ENCODE data around the gene ERCC1.

Gene ERCC1

GRCh38 chr19:45457776-45458175, 34.1 kb upstream of the ERCC1 start:
- no peak overlapping the region for H3K27ac ChIP-seq (ENCODE audit: insufficient read depth in 1 of 2, low read depth in 1 of 2, low read length in 2 of 2, poor library complexity in 1 of 2, severe bottlenecking in 2 of 2)
- H3K4me1 ChIP-seq (ENCODE audit: control extremely low read depth in 1 of 4, control insufficient read depth in 4 of 4, insufficient read depth in 4 of 4, low read length in 3 of 4): peaks cover 0 to 27% (median 22%) of the 10 kb centered on the region in 4 experiments
- DNase-seq: no peak
- no peak overlapping the region for H3K4me3 ChIP-seq (ENCODE audit: control insufficient read depth in 1 of 7, extremely low read depth in 1 of 7, insufficient read depth in 4 of 7, low read depth in 2 of 7, low read length in 6 of 7)
- peaks cover 0 to 2% (median 0%) of the 10 kb centered on the region in 5 experiments for H3K27me3 ChIP-seq (replicated peaks in 2 of 5; ENCODE audit: control insufficient read depth in 4 of 5, insufficient read depth in 5 of 5, low read length in 4 of 5)
- ChIA-PET CTCF (interaction anchor here (1.2 to 1.5 kb wide), 2 partner anchors 10 to 12 kb away, joined by 3 to 14 read pairs; partner anchors contain the start of gene FOSB), POLR2A (interaction anchor here (1.4 to 2.4 kb wide), 2 partner anchors 10 to 17 kb away, joined by 9 to 12 read pairs; partner anchors contain the start of gene FOSB)
- no peaks in the 10 kb centered on the region for H3K36me3 ChIP-seq (ENCODE audit: control insufficient read depth in 4 of 4, insufficient read depth in 4 of 4, low read length in 3 of 4)
- H3K9me3 ChIP-seq (ENCODE audit: control extremely low read depth in 1 of 5, control insufficient read depth in 4 of 5, insufficient read depth in 2 of 5, low read depth in 1 of 5, low read length in 4 of 5): no peaks in the 10 kb centered on the region

GRCh38 chr19:45456500-45456815, 32.7 kb upstream of the ERCC1 start:
- peak overlapping the region in 3 of 7 experiments; percentile 7 to 68 (median 59) for H3K4me3 ChIP-seq (ENCODE audit: control insufficient read depth in 1 of 7, extremely low read depth in 1 of 7, insufficient read depth in 4 of 7, low read depth in 2 of 7, low read length in 6 of 7)
- peaks cover 0 to 2% (median 0%) of the 10 kb centered on the region in 5 experiments for H3K27me3 ChIP-seq (replicated peaks in 2 of 5; ENCODE audit: control insufficient read depth in 4 of 5, insufficient read depth in 5 of 5, low read length in 4 of 5)

GRCh38 chr19:45455707-45456499, 32.2 kb upstream of the ERCC1 start:
- POLR2A ChIA-PET: interaction anchor here (0.5 to 2.5 kb wide), 6 partner anchors 9 to 44 kb away, joined by 3 to 41 read pairs (median 10); partner anchors contain the start of gene FOSB
- H3K9me3 ChIP-seq (ENCODE audit: control extremely low read depth in 1 of 5, control insufficient read depth in 4 of 5, insufficient read depth in 2 of 5, low read depth in 1 of 5, low read length in 4 of 5): no peaks in the 10 kb centered on the region
- WGBS (ENCODE audit: insufficient coverage): 1% methylated on average over 15 of the region's 27 CpGs
- peak overlapping the region; percentile 61 to 86 for H3K27ac ChIP-seq (ENCODE audit: insufficient read depth in 1 of 2, low read depth in 1 of 2, low read length in 2 of 2, poor library complexity in 1 of 2, severe bottlenecking in 2 of 2)
- peak overlapping the region in 4 of 7 experiments; percentile 26 to 68 (median 54) for H3K4me3 ChIP-seq (ENCODE audit: control insufficient read depth in 1 of 7, extremely low read depth in 1 of 7, insufficient read depth in 4 of 7, low read depth in 2 of 7, low read length in 6 of 7)
- CTCF ChIA-PET: interaction anchor here (0.8 to 2.8 kb wide), 7 partner anchors 9 to 30 kb away, joined by 3 to 15 read pairs (median 7); partner anchors contain the start of gene FOSB
- H3K27me3 ChIP-seq (replicated peaks in 2 of 5; ENCODE audit: control insufficient read depth in 4 of 5, insufficient read depth in 5 of 5, low read length in 4 of 5): peaks cover 0 to 2% (median 0%) of the 10 kb centered on the region in 5 experiments
- H3K4me1 ChIP-seq (ENCODE audit: control extremely low read depth in 1 of 4, control insufficient read depth in 4 of 4, insufficient read depth in 4 of 4, low read length in 3 of 4): peaks cover 0 to 37% (median 31%) of the 10 kb centered on the region in 4 experiments
- peak; percentile 95 to 98 (median 96) for DNase-seq
- no peaks in the 10 kb centered on the region for H3K36me3 ChIP-seq (ENCODE audit: control insufficient read depth in 4 of 4, insufficient read depth in 4 of 4, low read length in 3 of 4)

More at GRCh38 chr19:45456500-45456815, 32.7 kb upstream of the ERCC1 start:
- CTCF ChIA-PET: interaction anchor here (0.6 to 2.8 kb wide), 7 partner anchors 8 to 53 kb away, joined by 3 to 15 read pairs (median 7); partner anchors contain the start of gene FOSB
- no CpG with 5 or more reads among the region's 2 CpGs for WGBS (ENCODE audit: insufficient coverage)
- H3K27ac ChIP-seq (ENCODE audit: insufficient read depth in 1 of 2, low read depth in 1 of 2, low read length in 2 of 2, poor library complexity in 1 of 2, severe bottlenecking in 2 of 2): peak overlapping the region; percentile 61 to 86
- H3K4me1 ChIP-seq (ENCODE audit: control extremely low read depth in 1 of 4, control insufficient read depth in 4 of 4, insufficient read depth in 4 of 4, low read length in 3 of 4): peaks cover 0 to 32% (median 26%) of the 10 kb centered on the region in 4 experiments
- H3K36me3 ChIP-seq (ENCODE audit: control insufficient read depth in 4 of 4, insufficient read depth in 4 of 4, low read length in 3 of 4): no peaks in the 10 kb centered on the region
- no peaks in the 10 kb centered on the region for H3K9me3 ChIP-seq (ENCODE audit: control extremely low read depth in 1 of 5, control insufficient read depth in 4 of 5, insufficient read depth in 2 of 5, low read depth in 1 of 5, low read length in 4 of 5)
- POLR2A ChIA-PET: interaction anchor here (0.5 to 2.5 kb wide), 5 partner anchors 9 to 44 kb away, joined by 3 to 14 read pairs (median 9); partner anchors contain the start of gene FOSB
- no peak for DNase-seq

- POLR2A ChIA-PET: interaction anchor here (1.1 to 1.6 kb wide), 3 partner anchors 12 to 23 kb away, joined by 5 to 12 read pairs (median 6); partner anchors contain the start of gene FOSB
- CTCF ChIA-PET: interaction anchor here (1.4 to 2.2 kb wide), 2 partner anchors 12 to 15 kb away, joined by 5 to 12 read pairs; partner anchors contain the start of gene FOSB
- DNase-seq: no peak
- Histone ChIP-seq H3K4me3 (ENCODE audit: control insufficient read depth in 1 of 7, extremely low read depth in 1 of 7, insufficient read depth in 4 of 7, low read depth in 2 of 7, low read length in 6 of 7) (peak overlapping the region in 2 of 7 experiments; percentile 71 to 77), H3K27me3 (replicated peaks in 2 of 5; ENCODE audit: control insufficient read depth in 4 of 5, insufficient read depth in 5 of 5, low read length in 4 of 5) (peaks cover 0 to 2% (median 0%) of the 10 kb centered on the region in 5 experiments), H3K36me3 (ENCODE audit: control insufficient read depth in 4 of 4, insufficient read depth in 4 of 4, low read length in 3 of 4) (no peaks in the 10 kb centered on the region), H3K9me3 (ENCODE audit: control extremely low read depth in 1 of 5, control insufficient read depth in 4 of 5, insufficient read depth in 2 of 5, low read depth in 1 of 5, low read length in 4 of 5) (no peaks in the 10 kb centered on the region), H3K27ac (ENCODE audit: insufficient read depth in 1 of 2, low read depth in 1 of 2, low read length in 2 of 2, poor library complexity in 1 of 2, severe bottlenecking in 2 of 2) (peak overlapping the region in 1 of 2 experiments; percentile 70), H3K4me1 (ENCODE audit: control extremely low read depth in 1 of 4, control insufficient read depth in 4 of 4, insufficient read depth in 4 of 4, low read length in 3 of 4) (peaks cover 4 to 55% (median 46%) of the 10 kb centered on the region in 4 experiments)
- WGBS (ENCODE audit: insufficient coverage): 84% methylated on average over 10 of the region's 12 CpGs
Observed at GRCh38 chr19:45451850-45452387, 28.2 kb upstream of the ERCC1 start.

GRCh38 chr19:45451131-45451849, 27.6 kb upstream of the ERCC1 start:
- DNase-seq: peak in 2 of 3 donors; percentile 82 to 89
- Histone ChIP-seq H3K27ac (ENCODE audit: insufficient read depth in 1 of 2, low read depth in 1 of 2, low read length in 2 of 2, poor library complexity in 1 of 2, severe bottlenecking in 2 of 2) (peak overlapping the region; percentile 70 to 89), H3K27me3 (replicated peaks in 2 of 5; ENCODE audit: control insufficient read depth in 4 of 5, insufficient read depth in 5 of 5, low read length in 4 of 5) (peaks cover 0 to 2% (median 0%) of the 10 kb centered on the region in 5 experiments), H3K9me3 (ENCODE audit: control extremely low read depth in 1 of 5, control insufficient read depth in 4 of 5, insufficient read depth in 2 of 5, low read depth in 1 of 5, low read length in 4 of 5) (no peaks in the 10 kb centered on the region), H3K4me3 (ENCODE audit: control insufficient read depth in 1 of 7, extremely low read depth in 1 of 7, insufficient read depth in 4 of 7, low read depth in 2 of 7, low read length in 6 of 7) (peak overlapping the region; percentile 30 to 77 (median 63)), H3K4me1 (ENCODE audit: control extremely low read depth in 1 of 4, control insufficient read depth in 4 of 4, insufficient read depth in 4 of 4, low read length in 3 of 4) (peaks cover 4 to 49% (median 40%) of the 10 kb centered on the region in 4 experiments), H3K36me3 (ENCODE audit: control insufficient read depth in 4 of 4, insufficient read depth in 4 of 4, low read length in 3 of 4) (no peaks in the 10 kb centered on the region)
- POLR2A ChIA-PET: interaction anchor here (1.1 to 1.6 kb wide), 3 partner anchors 12 to 24 kb away, joined by 5 to 12 read pairs (median 6); partner anchors contain the start of gene FOSB
- WGBS (ENCODE audit: insufficient coverage): 1% methylated on average over 16 of the region's 28 CpGs
- CTCF ChIA-PET: interaction anchor here (0.6 to 2.2 kb wide), 3 partner anchors 10 to 15 kb away, joined by 3 to 12 read pairs (median 5); partner anchors contain the start of gene FOSB

- WGBS (ENCODE audit: insufficient coverage): 0% methylated on average over 2 of the region's 5 CpGs
- DNase-seq: peak in 1 of 3 donors; percentile 46
- no peaks in the 10 kb centered on the region for H3K9me3 ChIP-seq (ENCODE audit: control extremely low read depth in 1 of 5, control insufficient read depth in 4 of 5, insufficient read depth in 2 of 5, low read depth in 1 of 5, low read length in 4 of 5)
- ChIA-PET POLR2A (interaction anchor here (0.9 to 2.3 kb wide), 3 partner anchors 11 to 20 kb away, joined by 3 to 13 read pairs (median 4); partner anchors contain the start of gene FOSB), CTCF (interaction anchor here (1.1 to 6.3 kb wide), 4 partner anchors 16 to 46 kb away, joined by 3 to 75 read pairs (median 17); partner anchors contain the start of gene FOSB)
- H3K36me3 ChIP-seq (ENCODE audit: control insufficient read depth in 4 of 4, insufficient read depth in 4 of 4, low read length in 3 of 4): no peaks in the 10 kb centered on the region
- peak overlapping the region; percentile 13 to 77 (median 65) for H3K4me3 ChIP-seq (ENCODE audit: control insufficient read depth in 1 of 7, extremely low read depth in 1 of 7, insufficient read depth in 4 of 7, low read depth in 2 of 7, low read length in 6 of 7)
- H3K27ac ChIP-seq (ENCODE audit: insufficient read depth in 1 of 2, low read depth in 1 of 2, low read length in 2 of 2, poor library complexity in 1 of 2, severe bottlenecking in 2 of 2): peak overlapping the region; percentile 33 to 82
- H3K27me3 ChIP-seq (replicated peaks in 2 of 5; ENCODE audit: control insufficient read depth in 4 of 5, insufficient read depth in 5 of 5, low read length in 4 of 5): peaks cover 0 to 2% (median 0%) of the 10 kb centered on the region in 5 experiments
- H3K4me1 ChIP-seq (ENCODE audit: control extremely low read depth in 1 of 4, control insufficient read depth in 4 of 4, insufficient read depth in 4 of 4, low read length in 3 of 4): peaks cover 4 to 36% (median 27%) of the 10 kb centered on the region in 4 experiments
Observed at GRCh38 chr19:45450012-45450333, 26.3 kb upstream of the ERCC1 start.

Data from common myeloid progenitor, CD34-positive (primary cell).